ENCODE results near the gene TMPRSS11F.

Gene TMPRSS11F

GRCh38 chr4:68076194-68076593 is 53.5 kb downstream of the TMPRSS11F start:
- DNase-seq: no peak

GRCh38 chr4:68074397-68074796 is 55.3 kb downstream of the TMPRSS11F start:
- DNase-seq: no peak

GRCh38 chr4:68070302-68070701 is 59.4 kb downstream of the TMPRSS11F start:
- DNase-seq: no peak

- DNase-seq: no peak
These were observed 67.2 kb downstream of the TMPRSS11F start for GRCh38 chr4:68062501-68062900.

- DNase-seq: no peak
These were observed 91.4 kb downstream of the TMPRSS11F start for GRCh38 chr4:68038272-68038671.

GRCh38 chr4:68021185-68021584 is 108.5 kb downstream of the TMPRSS11F start:
- DNase-seq: no peak

- no peak for DNase-seq
These were observed 118.0 kb downstream of the TMPRSS11F start for GRCh38 chr4:68011684-68012083.

Measured in NCI-H345 (cell line).